ENCODE results near the gene BRD3OS.

DNA sequence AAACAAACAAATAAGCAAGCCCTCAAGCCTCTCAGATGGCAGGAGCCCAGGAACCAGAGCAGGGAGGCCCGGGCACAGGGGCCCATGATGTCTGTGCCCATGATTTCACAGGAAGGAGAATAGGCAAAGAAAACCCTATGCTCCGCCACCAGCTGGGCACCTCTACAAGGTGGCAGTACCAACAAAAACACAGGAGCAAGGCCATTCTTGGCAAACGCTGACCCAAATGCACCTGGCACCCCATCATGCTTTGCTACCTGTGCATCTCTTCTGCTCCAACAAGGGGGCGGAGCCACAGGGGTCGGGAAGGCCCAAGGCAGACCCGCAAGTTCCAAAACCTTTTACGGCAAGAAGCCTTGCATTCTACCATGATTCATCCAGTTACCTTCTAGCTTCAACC lies 39.4 kb downstream of the BRD3OS start:
- TF ChIP-seq SNAI2 (CRISPR knock-in tag; IDR thresholded peaks at IDR 0.05) = no peak
- no peak for TF ChIP-seq RARB (CRISPR knock-in tag; IDR thresholded peaks at IDR 0.05)
- TF ChIP-seq, protein P1, sequence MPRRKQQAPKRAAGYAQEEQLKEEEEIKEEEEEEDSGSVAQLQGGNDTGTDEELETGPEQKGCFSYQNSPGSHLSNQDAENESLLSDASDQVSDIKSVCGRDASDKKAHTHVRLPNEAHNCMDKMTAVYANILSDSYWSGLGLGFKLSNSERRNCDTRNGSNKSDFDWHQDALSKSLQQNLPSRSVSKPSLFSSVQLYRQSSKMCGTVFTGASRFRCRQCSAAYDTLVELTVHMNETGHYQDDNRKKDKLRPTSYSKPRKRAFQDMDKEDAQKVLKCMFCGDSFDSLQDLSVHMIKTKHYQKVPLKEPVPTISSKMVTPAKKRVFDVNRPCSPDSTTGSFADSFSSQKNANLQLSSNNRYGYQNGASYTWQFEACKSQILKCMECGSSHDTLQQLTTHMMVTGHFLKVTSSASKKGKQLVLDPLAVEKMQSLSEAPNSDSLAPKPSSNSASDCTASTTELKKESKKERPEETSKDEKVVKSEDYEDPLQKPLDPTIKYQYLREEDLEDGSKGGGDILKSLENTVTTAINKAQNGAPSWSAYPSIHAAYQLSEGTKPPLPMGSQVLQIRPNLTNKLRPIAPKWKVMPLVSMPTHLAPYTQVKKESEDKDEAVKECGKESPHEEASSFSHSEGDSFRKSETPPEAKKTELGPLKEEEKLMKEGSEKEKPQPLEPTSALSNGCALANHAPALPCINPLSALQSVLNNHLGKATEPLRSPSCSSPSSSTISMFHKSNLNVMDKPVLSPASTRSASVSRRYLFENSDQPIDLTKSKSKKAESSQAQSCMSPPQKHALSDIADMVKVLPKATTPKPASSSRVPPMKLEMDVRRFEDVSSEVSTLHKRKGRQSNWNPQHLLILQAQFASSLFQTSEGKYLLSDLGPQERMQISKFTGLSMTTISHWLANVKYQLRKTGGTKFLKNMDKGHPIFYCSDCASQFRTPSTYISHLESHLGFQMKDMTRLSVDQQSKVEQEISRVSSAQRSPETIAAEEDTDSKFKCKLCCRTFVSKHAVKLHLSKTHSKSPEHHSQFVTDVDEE (CRISPR knock-in tag; IDR thresholded peaks at IDR 0.05) = no peak
- TF ChIP-seq ZFP3 (CRISPR knock-in tag; IDR thresholded peaks at IDR 0.05) = no peak
- no peak for TF ChIP-seq ARNTL (CRISPR knock-in tag; IDR thresholded peaks at IDR 0.05; ENCODE audit: borderline replicate concordance, low read depth)
- TF ChIP-seq, protein P2, sequence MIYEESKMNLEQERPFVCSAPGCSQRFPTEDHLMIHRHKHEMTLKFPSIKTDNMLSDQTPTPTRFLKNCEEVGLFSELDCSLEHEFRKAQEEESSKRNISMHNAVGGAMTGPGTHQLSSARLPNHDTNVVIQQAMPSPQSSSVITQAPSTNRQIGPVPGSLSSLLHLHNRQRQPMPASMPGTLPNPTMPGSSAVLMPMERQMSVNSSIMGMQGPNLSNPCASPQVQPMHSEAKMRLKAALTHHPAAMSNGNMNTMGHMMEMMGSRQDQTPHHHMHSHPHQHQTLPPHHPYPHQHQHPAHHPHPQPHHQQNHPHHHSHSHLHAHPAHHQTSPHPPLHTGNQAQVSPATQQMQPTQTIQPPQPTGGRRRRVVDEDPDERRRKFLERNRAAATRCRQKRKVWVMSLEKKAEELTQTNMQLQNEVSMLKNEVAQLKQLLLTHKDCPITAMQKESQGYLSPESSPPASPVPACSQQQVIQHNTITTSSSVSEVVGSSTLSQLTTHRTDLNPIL (CRISPR knock-in tag; IDR thresholded peaks at IDR 0.05; ENCODE audit: low read depth) = no peak

All from SK-N-SH treated with all-trans-retinoic acid at 6 μM for 48 hours (cell line).